Stimulated activated CD4-positive, alpha-beta T cell treated with anti-CD3 and anti-CD28 coated beads, Interleukin-15, amount 100 ng/mL, for 1 hour (primary cell): Measurements from ENCODE around the gene RARG.
"Not testable (repeated sequence)": the region's sequence is repeated elsewhere in the genome, so short reads cannot be mapped to it uniquely, and the experiment has no call there.

ENCODE experiments used
- DNase-seq, 2 donors: peaks; one replicate each; pipeline ENCODE4 v3.0.0-alpha.2; 2020; ENCODE audit warnings: low read depth in 1 of 2, low spot score in 1 of 2

Gene RARG

DNA sequence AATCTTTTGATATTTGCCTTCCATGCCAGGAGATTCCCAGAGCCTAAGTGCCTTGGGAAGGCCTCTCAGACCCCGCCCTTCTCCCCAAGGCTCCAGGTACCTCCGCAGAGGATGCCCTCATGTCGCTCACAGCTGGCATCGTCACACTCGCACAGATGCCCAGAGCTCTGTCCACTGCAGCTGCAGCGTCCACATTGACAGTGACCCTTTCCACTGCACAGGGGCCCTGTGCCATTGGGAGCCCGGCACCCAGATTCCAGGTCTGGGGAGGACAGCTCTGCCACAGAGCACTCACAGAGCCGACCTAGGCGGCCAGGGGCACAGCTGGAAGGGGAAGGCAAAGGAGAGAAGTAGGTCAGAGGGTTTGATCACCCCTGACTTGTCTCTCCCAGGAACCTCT lies 39.0 kb downstream of the RARG start:
- no peak for DNase-seq

GRCh38 chr12:53192531-53193021 lies 39.4 kb downstream of the RARG start:
- DNase-seq = no peak

DNA sequence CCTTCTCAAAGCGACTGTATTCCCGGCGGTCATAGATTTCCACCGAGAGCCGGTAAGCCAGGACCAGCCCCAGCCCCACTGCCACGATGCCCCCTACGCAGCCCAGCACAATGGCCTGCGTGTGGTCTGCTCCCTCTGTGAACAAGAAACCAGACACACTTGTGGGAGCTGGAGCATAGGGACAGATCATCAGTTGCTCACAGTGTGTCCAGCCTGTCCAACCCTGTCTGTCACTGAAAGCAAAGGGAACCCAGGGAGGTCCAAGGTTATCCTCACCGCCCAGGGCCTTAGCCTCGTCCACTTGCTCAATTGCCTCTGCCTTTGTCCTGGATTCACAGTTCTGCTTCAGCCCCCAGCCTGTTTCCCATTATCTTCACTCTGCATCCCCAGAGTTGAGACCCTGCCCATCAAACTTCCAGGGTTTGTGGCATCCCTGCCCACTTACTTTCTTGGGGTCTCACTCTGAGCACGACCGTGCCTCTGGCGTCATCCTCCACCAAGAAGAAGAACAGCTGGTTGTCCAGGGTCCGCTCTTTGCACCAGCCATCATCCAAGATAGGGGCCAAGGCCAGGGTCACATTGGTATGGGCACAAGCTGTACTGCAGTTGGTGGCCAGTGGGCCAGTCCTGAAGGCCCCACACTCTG lies 40.0 kb downstream of the RARG start:
- no peak for DNase-seq

GRCh38 chr12:53191096-53191884 lies 40.7 kb downstream of the RARG start:
- DNase-seq = no peak

GRCh38 chr12:53190108-53190729 lies 41.8 kb downstream of the RARG start:
- peak; percentile 34 to 41 for DNase-seq

DNA sequence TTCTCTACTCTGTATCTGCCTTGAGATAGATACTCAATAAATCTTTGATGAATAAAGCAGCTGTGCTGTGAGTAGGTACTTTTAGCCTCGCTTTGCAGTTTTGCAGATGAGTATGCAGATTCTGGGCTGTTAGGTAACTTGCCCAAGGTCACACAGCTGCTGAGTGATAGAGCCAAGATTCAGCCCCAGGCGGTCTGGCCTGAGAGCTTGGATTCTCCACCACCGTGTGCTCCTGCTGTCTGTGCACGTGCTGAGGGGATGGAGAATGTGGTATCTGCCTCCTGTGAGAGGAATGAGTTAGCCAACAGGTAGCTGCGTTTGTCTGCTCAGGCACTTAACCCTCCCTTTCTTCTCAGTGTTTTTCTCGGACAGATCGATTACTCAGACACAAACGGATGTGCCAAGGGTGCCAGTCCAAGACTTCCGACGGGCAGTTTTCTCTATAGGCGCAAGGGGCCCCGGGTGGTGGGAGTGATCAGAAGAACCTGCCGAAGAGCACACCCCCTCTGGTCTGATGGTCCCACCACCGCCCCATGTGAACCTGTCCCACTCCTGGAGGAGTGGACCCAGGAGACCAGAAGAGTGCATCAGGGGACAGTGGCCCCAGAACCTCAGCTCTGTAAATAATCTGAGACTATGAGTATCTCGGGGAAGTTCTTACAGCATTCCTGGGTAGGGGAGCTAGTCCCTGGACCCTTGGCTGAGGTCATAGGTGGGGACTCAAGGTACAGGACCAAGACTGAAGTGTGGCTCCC lies 44.7 kb downstream of the RARG start:
- no peak for DNase-seq

DNA sequence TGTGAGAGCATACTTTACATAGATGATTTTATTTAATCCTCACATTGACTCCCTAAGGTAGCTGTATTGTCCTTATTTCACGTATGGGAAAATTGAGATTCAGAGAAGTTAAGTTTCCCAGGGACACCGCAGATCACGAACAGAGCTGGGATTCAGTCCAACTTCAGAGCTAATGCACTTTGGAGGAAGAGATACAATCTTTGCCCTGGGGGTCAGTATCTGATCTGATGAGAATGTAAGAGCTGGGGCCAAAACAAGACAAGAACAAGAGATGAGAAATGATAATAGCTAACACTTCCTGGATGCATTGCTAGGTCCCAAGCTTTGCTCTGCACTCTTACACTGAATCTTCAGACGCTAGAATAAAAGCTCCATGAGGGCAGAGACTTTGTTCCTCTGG lies 45.3 kb downstream of the RARG start:
- DNase-seq = no peak

DNA sequence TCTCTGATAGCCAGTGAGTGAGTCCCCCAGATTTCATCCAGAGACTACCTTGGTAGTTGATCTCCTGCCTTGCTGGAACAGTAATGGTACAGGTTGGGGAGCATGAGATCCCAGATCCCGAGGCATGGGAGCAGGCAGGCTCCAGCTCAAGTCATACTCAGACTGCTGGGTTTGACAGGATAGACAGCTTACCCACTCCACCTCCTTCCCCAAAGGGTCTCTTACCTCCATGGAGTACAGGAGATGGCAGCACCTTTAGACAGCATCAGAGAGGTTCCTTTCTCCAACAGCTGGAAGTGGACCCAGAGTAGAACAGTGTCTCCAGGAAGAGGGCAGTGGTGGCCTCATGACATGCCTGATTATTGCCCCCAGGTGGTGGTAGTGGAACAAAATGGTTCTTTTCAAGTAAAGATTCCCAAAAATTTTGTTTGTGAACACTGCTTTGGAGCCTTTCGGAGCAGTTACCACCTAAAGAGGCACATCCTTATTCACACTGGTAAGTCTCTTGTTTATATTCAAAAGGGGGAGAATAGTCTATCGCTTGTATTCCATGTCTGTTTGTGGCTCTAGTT lies 46.3 kb downstream of the RARG start:
- no peak for DNase-seq

DNA sequence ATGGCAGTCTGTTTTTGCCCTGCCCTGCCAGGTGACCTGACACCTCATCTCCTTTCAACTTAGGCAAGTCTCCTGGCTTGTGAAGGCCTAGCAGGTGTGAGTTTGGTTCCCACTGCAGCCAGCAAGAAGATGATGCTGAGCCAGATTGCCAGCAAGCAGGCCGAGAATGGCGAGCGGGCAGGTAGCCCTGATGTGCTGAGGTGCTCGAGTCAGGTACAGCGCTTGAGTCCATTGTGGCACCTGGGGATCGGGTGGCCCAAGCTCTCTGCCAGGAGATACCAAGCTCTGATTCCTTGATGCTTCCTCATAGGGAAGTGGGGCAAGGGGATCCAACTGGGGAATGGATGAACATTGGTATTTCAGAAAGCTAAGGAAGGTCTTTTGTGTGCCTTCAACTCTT lies 47.2 kb downstream of the RARG start:
- DNase-seq = no peak

DNA sequence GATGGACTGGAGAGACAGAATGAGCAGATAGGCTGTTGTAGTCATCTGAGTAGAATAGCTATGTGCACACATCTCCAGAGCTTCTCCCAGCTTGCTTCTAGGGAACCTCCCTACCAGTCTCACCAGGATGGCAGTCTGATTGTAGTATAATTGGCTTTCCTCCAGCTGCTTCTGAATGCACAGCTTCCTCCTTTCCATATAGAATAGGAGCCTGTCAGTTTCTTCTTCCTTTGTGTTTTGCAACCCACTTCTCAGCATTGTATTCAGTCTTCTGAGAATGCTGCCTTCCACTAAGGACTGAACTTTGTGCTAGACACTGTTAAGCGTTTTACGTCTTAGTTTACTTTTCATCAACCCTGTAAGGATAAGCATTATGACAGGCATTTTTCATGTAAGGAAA lies 49.1 kb downstream of the RARG start:
- no peak for DNase-seq

DNA sequence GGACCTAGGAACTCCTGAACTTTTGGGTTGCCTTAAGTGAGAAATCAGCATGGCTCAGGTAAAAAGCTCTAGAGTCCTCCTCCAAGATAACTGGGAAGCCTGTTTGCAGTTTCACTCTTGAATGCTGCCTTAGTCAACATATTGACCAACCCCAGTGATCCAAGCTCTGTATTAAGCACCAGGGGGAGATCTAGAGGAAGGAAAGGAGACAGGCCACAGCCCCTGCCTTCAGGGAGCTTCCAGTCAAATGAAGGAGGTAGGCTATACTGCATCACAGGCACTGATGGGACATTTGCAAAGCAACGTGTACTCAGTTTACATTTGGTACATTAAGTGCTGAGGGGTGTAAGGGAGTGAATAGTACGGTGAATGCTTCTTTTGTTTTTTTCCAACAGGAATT lies 50.1 kb downstream of the RARG start:
- DNase-seq = no peak

GRCh38 chr12:53180931-53181645 lies 50.9 kb downstream of the RARG start:
- DNase-seq = peak; percentile 61 to 70

DNA sequence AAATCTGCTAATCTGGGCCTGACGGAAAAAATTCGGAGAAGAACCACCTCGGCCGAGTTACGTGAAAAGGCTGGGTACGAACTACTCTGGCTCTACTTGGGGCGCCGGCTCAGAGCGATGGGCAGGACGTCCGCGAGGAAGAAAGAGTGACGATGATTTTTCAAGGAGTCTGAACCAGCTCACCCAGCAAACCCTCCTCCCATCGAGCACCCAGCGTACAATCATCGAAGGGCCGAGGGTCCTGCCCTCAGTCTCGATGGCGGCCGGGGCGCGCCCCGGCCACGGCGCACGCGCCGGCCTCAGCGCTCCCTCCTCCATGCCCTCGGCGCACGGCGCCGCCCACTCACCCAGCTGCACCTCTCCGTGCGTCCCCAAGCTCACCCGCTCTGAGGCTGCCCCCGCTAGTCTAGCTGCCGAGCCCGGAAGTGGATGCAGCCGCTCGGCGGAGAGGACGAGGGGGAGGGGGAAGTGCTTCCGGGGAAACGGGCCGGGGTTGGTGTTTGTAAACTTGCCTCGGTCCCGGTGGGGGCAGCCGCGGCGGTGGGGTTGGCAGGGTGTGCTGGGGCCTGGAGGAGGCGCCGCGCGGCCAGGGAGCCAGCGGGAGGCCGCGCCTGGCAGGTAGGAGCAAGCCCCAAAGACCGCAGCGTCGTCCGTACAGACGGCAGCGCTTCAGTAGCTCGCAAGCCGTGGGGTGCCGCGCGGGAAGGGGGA lies 51.6 kb downstream of the RARG start, which contains the start of the genes CSAD and ZNF740:
Gene CSAD (minus strand): TSS at position 706 of the 711 bp plus-strand sequence. CDS start 7,455 bp downstream, outside the sequence.
Gene ZNF740 (plus strand): TSS at position 503 of the 711 bp plus-strand sequence. CDS start 1,262 bp downstream, outside the sequence.
- DNase-seq = peak; percentile 94 to 95

GRCh38 chr12:53179687-53180219 lies 52.3 kb downstream of the RARG start:
- no peak for DNase-seq

- not testable (repeated sequence) for DNase-seq
Observed at GRCh38 chr12:53178803-53179202, 53.2 kb downstream of the RARG start.

GRCh38 chr12:53177447-53177846 lies 54.6 kb downstream of the RARG start:
- not testable (repeated sequence) for DNase-seq

- DNase-seq = no peak
Observed at GRCh38 chr12:53176750-53177149, 55.3 kb downstream of the RARG start.

DNA sequence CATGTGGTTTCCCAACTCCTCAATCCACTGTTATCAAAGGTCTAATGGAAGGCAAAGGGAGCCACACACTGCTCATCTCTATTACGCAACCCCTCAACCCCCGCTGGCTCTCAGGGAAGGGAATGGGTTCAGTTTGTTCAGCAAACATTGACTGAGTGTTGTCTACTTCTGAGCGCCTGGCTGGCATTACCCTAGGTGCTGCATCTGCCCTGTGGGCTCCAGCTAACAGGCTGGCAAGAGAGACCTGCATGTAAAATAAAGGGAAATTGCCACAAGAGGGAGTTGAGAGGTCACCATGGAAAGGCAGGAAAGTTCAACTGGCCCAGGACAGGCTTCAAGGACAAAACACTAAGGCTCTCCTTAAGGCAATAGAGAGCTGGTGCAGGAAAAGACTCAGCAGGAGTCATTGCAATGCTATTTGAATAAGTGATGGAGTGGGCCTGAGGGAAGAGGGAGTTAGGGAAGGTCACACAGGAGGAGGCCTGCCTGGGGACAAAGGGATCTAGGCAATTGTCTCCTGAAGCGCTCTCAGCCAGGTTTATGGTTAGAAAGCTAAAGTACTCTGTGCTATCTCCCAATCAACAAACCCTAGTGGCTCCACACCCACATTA lies 57.0 kb downstream of the RARG start:
- no peak for DNase-seq
